Jurkat, Clone E6-1 (cell line): ENCODE measurements around the gene GAS2L1. TPM values are rescaled to one million over a fixed set of nuclear protein-coding genes. Genes with fewer than 3 reads are reported as not detected.

ENCODE experiments used
- DNase-seq: peaks from one replicate; pipeline ENCODE4 v3.0.0-alpha.2; 2011; ENCODE audit warnings: low read depth, low spot score
- H3K4me3 ChIP-seq: 2 replicates; pipeline ENCODE4 v1.5.1; 2011; ENCODE audit warnings: mild to moderate bottlenecking, low read length, control low read depth, moderate library complexity
- polyA plus RNA-seq: library from polyadenylated mRNA; unstranded; fragments of >200 nt; gene quantifications from one replicate; pipeline ENCODE4 v1.2.1, GENCODE V29; 2012; ENCODE audit warnings: missing spikeins; ENCODE audit not compliant: insufficient read length, insufficient read depth

GAS2L1 gene
- polyA plus RNA-seq, result 45.0 TPM

GRCh38 chr22:29306175-29306834 lies at the start of gene GAS2L1:
GAS2L1 (plus strand) TSS chr22:29306650; CDS start chr22:29308106, 1,456 bp downstream.
- peak; percentile 51 for DNase-seq
- peak within 1 kb of the TSS; percentile 78 for H3K4me3 ChIP-seq

DNA sequence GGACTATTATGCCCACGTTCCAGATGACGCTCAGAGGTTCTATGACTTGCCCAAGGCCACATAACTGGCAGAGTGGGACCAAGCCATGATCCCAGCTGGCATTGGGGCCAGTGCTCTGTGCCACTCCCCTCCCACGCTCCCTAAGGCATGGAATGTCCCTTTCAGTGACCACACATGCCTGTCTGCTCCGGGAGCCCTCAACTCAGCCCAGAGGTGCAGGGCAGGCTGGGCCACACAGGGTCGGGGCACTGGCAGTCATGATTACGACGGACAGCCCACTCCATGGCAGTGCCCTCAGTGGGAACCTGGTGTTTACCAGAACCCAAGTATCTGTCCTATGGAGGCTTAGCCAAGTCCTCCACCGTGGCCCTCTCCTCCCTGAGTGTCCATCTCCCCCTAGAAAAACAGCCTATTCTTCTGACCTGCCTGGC lies 48.7 kb upstream of the GAS2L1 start:
- no peak for DNase-seq

GRCh38 chr22:29258407-29259252 lies 47.8 kb upstream of the GAS2L1 start:
- no peak for DNase-seq
- no peak overlapping the region for H3K4me3 ChIP-seq

More for the DNA sequence above, 48.7 kb upstream of the GAS2L1 start:
- no peak overlapping the region for H3K4me3 ChIP-seq

DNA sequence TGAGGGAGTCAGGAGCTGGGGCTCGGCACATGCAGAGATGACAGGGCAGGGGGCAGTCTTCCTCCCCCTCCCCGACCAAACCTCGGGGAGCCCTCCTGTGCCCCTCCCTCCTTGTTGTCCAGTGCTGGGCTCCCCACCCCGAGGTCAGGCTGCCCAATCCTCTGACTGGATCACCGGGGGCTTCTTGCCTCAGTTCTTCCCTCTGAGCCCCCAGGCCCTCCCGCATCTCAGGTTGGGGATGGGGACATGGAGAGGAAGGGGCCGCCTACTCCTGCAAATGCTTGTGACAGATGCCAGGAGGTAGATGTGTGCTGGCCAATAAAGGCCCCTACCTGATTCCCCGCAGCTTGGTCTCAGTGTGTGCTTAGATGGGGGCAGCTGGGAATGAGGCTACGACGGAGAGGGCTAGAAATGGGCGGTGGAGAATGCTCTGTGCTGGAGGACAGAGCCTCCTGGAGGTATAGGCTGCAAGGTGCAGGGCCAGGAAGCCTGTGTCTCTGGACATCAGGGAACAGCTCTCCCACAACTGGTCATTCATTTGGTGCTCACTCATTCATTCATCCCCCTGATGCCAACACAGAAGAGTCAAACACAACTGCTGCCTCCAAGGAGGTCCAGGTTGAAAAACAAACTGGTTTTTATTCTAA lies 47.1 kb upstream of the GAS2L1 start:
- DNase-seq, result no peak
- H3K4me3 ChIP-seq, result no peak overlapping the region

DNA sequence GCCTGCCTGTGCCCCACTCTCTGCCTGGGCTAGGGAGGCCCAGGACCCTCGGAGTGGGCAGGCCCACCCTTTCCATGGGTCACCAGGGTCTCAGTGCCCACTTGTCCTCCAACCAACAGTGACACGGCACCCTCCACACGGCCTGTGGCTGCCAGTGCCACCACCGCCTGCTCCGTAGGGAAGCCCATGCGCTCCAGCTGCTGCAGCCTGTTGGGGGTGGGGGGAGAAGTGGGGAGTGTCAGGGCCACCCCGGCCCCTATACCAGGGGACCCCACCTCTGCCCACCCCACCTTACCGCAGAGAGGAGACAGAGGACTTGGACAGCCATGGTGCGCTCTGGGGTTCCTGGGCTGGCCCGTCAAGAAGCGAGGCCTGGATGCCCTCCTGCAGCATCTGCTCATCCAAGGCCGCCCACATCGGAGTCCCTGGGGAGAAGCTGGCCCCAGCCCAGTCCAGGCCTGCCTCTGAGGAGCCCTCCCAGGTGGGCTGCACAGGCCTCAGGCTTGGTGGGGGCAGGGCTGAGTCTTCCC lies 46.4 kb upstream of the GAS2L1 start:
- H3K4me3 ChIP-seq, result no peak overlapping the region
- DNase-seq, result no peak

- no peak for DNase-seq
- H3K4me3 ChIP-seq, result no peak overlapping the region
Observed at GRCh38 chr22:29260601-29261315, 45.7 kb upstream of the GAS2L1 start.

- DNase-seq, result no peak
- no peak overlapping the region for H3K4me3 ChIP-seq
Observed at GRCh38 chr22:29263791-29264276, 42.6 kb upstream of the GAS2L1 start.

DNA sequence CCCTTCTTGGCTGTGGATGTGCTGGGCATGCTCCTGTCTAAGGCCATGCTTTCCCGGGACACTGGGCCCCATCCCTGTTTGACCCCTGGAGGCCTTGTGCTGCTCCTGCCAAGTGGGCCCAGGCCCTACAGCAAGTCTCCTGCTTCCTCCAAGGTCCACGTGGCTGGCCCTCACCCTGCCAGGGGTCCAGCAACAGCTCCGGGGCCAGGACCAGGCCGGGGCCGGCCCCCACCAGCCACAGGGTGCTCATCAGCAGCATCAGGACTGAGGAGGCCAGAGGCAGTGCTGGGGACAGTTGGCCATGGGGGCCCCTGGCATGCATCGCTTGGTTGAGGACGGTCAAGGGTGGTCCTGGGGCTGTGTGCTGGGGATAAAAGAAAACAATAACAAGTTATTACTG lies 41.1 kb upstream of the GAS2L1 start:
- no peak for DNase-seq
- H3K4me3 ChIP-seq, result no peak overlapping the region

- no peak for DNase-seq
- H3K4me3 ChIP-seq, result peak overlapping the region; percentile 69
Observed at GRCh38 chr22:29265929-29266328, 40.5 kb upstream of the GAS2L1 start.

- H3K4me3 ChIP-seq, result peak overlapping the region; percentile 69
- no peak for DNase-seq
Observed at GRCh38 chr22:29266564-29267461, 39.6 kb upstream of the GAS2L1 start.

DNA sequence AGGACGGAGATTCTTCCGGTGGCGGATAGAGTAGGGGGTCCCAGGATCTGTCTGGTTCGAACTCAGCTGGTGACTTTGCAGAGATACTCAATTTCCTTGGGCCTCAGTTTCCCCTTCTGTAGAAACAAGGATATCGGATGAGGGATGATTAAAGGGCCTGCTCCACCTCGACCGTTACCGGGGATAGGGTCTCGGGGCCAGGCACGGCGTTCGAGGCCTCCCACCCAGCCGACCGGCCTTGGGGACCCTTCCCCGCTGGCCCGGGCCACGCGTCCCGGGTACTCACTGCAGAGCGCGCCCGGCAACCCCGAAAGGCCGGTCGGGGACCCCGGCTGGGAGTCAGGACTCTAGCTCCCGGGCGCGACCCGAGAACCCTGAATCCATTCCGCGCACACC lies 39.0 kb upstream of the GAS2L1 start:
- no peak for DNase-seq
- peak overlapping the region; percentile 69 for H3K4me3 ChIP-seq

DNA sequence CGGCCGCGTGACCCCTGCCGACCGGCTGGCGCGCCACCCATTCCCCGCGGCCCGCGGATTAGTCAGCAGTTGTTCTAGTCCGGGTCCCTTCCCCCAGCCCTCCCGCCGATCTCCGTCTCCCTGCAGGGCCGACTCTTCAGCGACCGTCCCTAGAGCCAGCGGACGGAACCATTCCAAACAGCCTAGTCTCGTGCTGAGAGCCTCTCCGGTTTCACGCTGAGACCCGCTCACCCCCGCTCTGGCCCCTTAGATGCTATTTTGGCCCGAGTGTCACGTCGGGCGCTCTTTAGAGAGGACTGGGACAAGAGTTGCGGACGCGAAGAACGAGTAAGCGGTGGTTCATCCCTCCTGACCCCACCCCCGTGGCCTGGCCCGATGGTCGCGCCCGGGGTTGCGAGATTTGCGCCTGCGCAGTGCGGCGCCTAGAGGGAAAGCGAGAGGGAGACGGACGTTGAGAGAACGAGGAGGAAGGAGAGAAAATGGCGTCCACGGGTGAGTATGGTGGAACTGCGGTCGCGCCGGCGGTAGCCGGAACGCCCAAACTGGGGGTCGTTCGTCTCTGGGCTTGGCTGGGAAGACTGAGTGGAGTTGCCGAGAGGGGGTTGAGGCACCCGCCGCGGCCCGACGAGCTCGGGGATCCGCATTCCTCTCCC lies 38.5 kb upstream of the GAS2L1 start, which contains the start of the genes EWSR1 and RHBDD3:
EWSR1 (plus strand) TSS at position 411 of the 653 bp plus-strand sequence; CDS start at position 480, 69 bp downstream.
RHBDD3 (minus strand) TSS at position 124 of the 653 bp plus-strand sequence. CDS start 2,355 bp downstream, outside the sequence.
- peak; percentile 95 for DNase-seq
- peak within 1 kb of the TSS; percentile 69 for H3K4me3 ChIP-seq

- H3K4me3 ChIP-seq, result peak overlapping the region; percentile 69
- DNase-seq, result no peak
Observed at GRCh38 chr22:29268511-29269229, 37.8 kb upstream of the GAS2L1 start.

- DNase-seq, result no peak
- peak overlapping the region; percentile 69 for H3K4me3 ChIP-seq
Observed at GRCh38 chr22:29269230-29269604, 37.2 kb upstream of the GAS2L1 start.

- H3K4me3 ChIP-seq, result peak overlapping the region; percentile 69
- no peak for DNase-seq
Observed at GRCh38 chr22:29269731-29270474, 36.5 kb upstream of the GAS2L1 start.
